Measurements from ENCODE around the gene SH3GL1.

Gene SH3GL1

DNA sequence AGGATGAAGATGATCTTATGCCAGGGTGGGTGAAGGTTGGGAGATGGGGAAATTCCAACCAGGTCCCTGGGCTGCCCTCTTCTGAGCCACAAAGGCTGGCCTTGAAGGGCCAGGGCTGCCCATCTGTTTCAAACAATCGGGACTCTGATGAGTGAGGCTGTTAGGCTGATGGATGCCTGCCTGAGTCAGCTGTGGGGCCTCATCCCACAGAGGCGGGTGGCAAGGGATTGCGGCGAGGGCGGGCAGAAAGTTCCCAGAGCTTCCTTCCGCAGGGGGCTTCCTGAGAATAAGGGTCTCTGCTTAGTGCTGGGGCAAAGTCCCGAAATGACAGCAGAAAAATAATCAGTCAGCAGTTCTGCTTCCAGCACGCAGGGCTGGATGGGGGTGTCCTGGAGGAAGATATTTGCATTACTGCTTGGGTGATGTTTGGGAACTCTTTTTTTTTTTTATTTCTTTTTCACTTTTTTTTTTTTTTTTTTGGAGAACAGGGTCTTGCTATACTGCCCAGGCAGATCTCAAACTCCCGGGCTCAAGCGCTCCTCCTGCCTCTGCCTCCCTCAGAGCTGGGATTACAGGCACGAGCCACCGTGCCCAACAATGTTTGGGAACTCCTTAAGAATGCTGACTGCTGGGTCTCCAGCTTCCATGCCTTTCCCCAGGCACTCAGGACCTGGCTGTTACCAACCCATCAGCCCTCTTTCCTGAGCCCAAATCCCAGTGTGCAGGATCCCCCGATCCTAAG is 14.1 kb downstream of the SH3GL1 start:
- no peak overlapping the region for H4K8ac ChIP-seq (ENCODE audit: low read length)
- H2BK120ac ChIP-seq (ENCODE audit: low read depth, low read length): no peak overlapping the region
- H3K36me3 ChIP-seq (ENCODE audit: control insufficient read depth in 1 of 2, insufficient read depth in 2 of 2, low read depth in 1 of 2, low read length in 2 of 2): peaks cover 39 to 46% of the 10 kb centered on the region in 2 experiments
- H3K79me1 ChIP-seq (replicated peaks; ENCODE audit: low read length, poor library complexity, severe bottlenecking): peaks cover 9% of the 10 kb centered on the region
- no peak overlapping the region for H2BK5ac ChIP-seq (ENCODE audit: low read depth, low read length, poor library complexity, severe bottlenecking)
- H3K4me3 ChIP-seq (ENCODE audit: insufficient read depth in 1 of 2, low read depth in 1 of 2, low read length in 2 of 2): no peak overlapping the region
- H3K27me3 ChIP-seq (ENCODE audit: control insufficient read depth in 1 of 2, insufficient read depth in 1 of 2, low read length in 2 of 2): no peaks in the 10 kb centered on the region
- 81% methylated on average over 12 of the region's 13 CpGs for WGBS
- H2BK12ac ChIP-seq (ENCODE audit: low read length in 2 of 2): no peak overlapping the region
- H3K9me3 ChIP-seq (ENCODE audit: control insufficient read depth, low read length): no peaks in the 10 kb centered on the region
- no peak overlapping the region for H3K23ac ChIP-seq (ENCODE audit: low read length in 2 of 2)
- no peak overlapping the region for H3K4ac ChIP-seq (ENCODE audit: low read depth in 1 of 2, low read length in 2 of 2)
- H3K4me2 ChIP-seq (ENCODE audit: low read length, poor library complexity, severe bottlenecking): peak overlapping the region; percentile 2
- peaks cover 51% of the 10 kb centered on the region for H3K4me1 ChIP-seq (ENCODE audit: control insufficient read depth, insufficient read depth, low read depth, low read length)
- no peak overlapping the region for H3K18ac ChIP-seq (ENCODE audit: low read depth in 1 of 2, low read length in 2 of 2)
- no peak overlapping the region for H2AK5ac ChIP-seq (ENCODE audit: low read length, severe bottlenecking)
- H3K27ac ChIP-seq (ENCODE audit: low read length, poor library complexity, severe bottlenecking): peak overlapping the region; percentile 85
- DNase-seq: no peak
- H3K9ac ChIP-seq (ENCODE audit: low read length): peak overlapping the region; percentile 33
- no peak overlapping the region for H2BK15ac ChIP-seq (ENCODE audit: low read depth, poor library complexity, severe bottlenecking)
- H2AFZ ChIP-seq (ENCODE audit: low read depth, low read length): no peak overlapping the region
- H3K14ac ChIP-seq (ENCODE audit: low read length in 2 of 2): no peak overlapping the region
- H4K91ac ChIP-seq (ENCODE audit: low read length): no peak overlapping the region

DNA sequence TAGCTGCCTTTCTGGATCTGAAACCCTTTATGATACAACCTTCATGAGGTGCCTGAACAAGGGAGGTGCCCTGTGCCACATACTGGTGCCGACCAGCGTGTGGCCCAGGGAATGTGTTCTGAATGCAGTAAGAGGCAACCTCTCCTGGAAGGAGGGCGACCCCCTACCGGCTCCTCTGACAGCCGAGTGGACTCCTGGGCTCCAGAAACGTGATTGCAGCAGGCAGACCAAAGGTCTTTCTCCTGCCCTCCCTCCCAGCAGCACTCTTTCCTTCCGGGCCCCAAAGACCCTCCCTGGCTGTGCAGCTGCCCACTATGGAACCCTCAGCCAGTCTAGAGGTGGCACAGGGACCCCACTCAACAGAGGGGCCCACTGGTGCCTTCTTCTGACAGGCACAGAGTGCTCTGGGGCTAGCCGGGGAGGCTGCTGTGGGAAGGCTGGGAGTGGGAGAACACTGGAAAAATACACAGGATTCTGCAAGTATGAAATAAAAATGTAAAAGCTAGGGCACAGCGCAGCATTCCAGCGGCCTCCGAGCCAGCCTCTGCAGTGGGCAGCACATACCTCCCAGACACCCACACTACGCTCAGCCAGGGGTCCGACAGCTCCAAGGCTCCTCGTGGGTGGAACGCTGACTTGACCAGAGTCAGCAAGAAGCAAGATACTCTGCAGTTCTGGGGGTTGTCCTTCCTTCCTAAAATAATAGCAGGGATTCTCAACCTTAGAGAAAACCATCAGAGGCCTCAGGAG is 14.9 kb downstream of the SH3GL1 start:
- H3K9me3 ChIP-seq (ENCODE audit: control insufficient read depth, low read length): no peaks in the 10 kb centered on the region
- H3K4ac ChIP-seq (ENCODE audit: low read depth in 1 of 2, low read length in 2 of 2): no peak overlapping the region
- peaks cover 39 to 46% of the 10 kb centered on the region in 2 experiments for H3K36me3 ChIP-seq (ENCODE audit: control insufficient read depth in 1 of 2, insufficient read depth in 2 of 2, low read depth in 1 of 2, low read length in 2 of 2)
- H2AFZ ChIP-seq (ENCODE audit: low read depth, low read length): no peak overlapping the region
- no peak overlapping the region for H2BK15ac ChIP-seq (ENCODE audit: low read depth, poor library complexity, severe bottlenecking)
- H3K14ac ChIP-seq (ENCODE audit: low read length in 2 of 2): no peak overlapping the region
- H3K27ac ChIP-seq (ENCODE audit: low read length, poor library complexity, severe bottlenecking): peak overlapping the region; percentile 85
- peak overlapping the region in 1 of 2 experiments; percentile 27 for H3K23ac ChIP-seq (ENCODE audit: low read length in 2 of 2)
- H3K4me2 ChIP-seq (ENCODE audit: low read length, poor library complexity, severe bottlenecking): peak overlapping the region; percentile 2
- no peak overlapping the region for H4K91ac ChIP-seq (ENCODE audit: low read length)
- H3K18ac ChIP-seq (ENCODE audit: low read depth in 1 of 2, low read length in 2 of 2): no peak overlapping the region
- H3K27me3 ChIP-seq (ENCODE audit: control insufficient read depth in 1 of 2, insufficient read depth in 1 of 2, low read length in 2 of 2): no peaks in the 10 kb centered on the region
- H3K79me1 ChIP-seq (replicated peaks; ENCODE audit: low read length, poor library complexity, severe bottlenecking): peaks cover 9% of the 10 kb centered on the region
- 90% methylated on average over 13 of the region's 15 CpGs for WGBS
- DNase-seq: no peak
- H2AK5ac ChIP-seq (ENCODE audit: low read length, severe bottlenecking): peak overlapping the region; percentile 77
- H2BK5ac ChIP-seq (ENCODE audit: low read depth, low read length, poor library complexity, severe bottlenecking): no peak overlapping the region
- H4K8ac ChIP-seq (ENCODE audit: low read length): no peak overlapping the region
- no peak overlapping the region for H3K4me3 ChIP-seq (ENCODE audit: insufficient read depth in 1 of 2, low read depth in 1 of 2, low read length in 2 of 2)
- H2BK12ac ChIP-seq (ENCODE audit: low read length in 2 of 2): no peak overlapping the region
- H3K4me1 ChIP-seq (ENCODE audit: control insufficient read depth, insufficient read depth, low read depth, low read length): peaks cover 45% of the 10 kb centered on the region
- no peak overlapping the region for H2BK120ac ChIP-seq (ENCODE audit: low read depth, low read length)
- H3K9ac ChIP-seq (ENCODE audit: low read length): peak overlapping the region; percentile 33

DNA sequence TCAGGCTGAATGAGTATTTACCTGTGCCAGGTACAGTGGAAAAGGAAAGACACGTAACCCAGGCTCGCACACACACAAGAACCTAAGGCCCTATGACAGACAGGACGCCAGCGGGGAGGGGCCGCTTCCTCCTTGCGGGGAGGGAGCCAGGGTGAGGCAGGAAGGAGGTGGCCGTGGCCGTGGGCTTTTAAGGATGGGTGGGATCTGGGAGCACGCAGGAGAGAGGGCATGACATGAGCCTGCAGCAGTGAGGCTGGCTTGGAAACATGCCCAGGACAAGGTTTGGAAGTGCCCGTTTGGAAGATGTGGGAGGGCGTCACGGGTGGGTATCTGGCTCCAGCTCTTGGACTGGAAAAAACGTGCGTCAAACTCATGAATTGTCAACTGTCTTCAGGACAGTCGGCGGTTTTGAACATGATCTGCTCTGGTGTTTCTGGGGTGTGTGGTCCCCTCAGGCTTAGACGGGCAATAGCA is 20.1 kb downstream of the SH3GL1 start:
- H3K79me1 ChIP-seq (replicated peaks; ENCODE audit: low read length, poor library complexity, severe bottlenecking): peaks cover 10% of the 10 kb centered on the region
- WGBS: 89% methylated on average over 17 of the region's 17 CpGs
- no peak overlapping the region for H3K4me2 ChIP-seq (ENCODE audit: low read length, poor library complexity, severe bottlenecking)
- H2BK5ac ChIP-seq (ENCODE audit: low read depth, low read length, poor library complexity, severe bottlenecking): no peak overlapping the region
- H4K8ac ChIP-seq (ENCODE audit: low read length): no peak overlapping the region
- H2AK5ac ChIP-seq (ENCODE audit: low read length, severe bottlenecking): no peak overlapping the region
- no peak overlapping the region for H3K18ac ChIP-seq (ENCODE audit: low read depth in 1 of 2, low read length in 2 of 2)
- H3K14ac ChIP-seq (ENCODE audit: low read length in 2 of 2): no peak overlapping the region
- no peaks in the 10 kb centered on the region for H3K9me3 ChIP-seq (ENCODE audit: control insufficient read depth, low read length)
- no peak overlapping the region for H3K23ac ChIP-seq (ENCODE audit: low read length in 2 of 2)
- H3K27me3 ChIP-seq (ENCODE audit: control insufficient read depth in 1 of 2, insufficient read depth in 1 of 2, low read length in 2 of 2): no peaks in the 10 kb centered on the region
- no peak overlapping the region for H2BK120ac ChIP-seq (ENCODE audit: low read depth, low read length)
- H3K27ac ChIP-seq (ENCODE audit: low read length, poor library complexity, severe bottlenecking): no peak overlapping the region
- no peak overlapping the region for H2BK12ac ChIP-seq (ENCODE audit: low read length in 2 of 2)
- DNase-seq: no peak
- no peak overlapping the region for H2BK15ac ChIP-seq (ENCODE audit: low read depth, poor library complexity, severe bottlenecking)
- H2AFZ ChIP-seq (ENCODE audit: low read depth, low read length): no peak overlapping the region
- H4K91ac ChIP-seq (ENCODE audit: low read length): no peak overlapping the region
- H3K4me1 ChIP-seq (ENCODE audit: control insufficient read depth, insufficient read depth, low read depth, low read length): peaks cover 58% of the 10 kb centered on the region
- no peak overlapping the region for H3K4ac ChIP-seq (ENCODE audit: low read depth in 1 of 2, low read length in 2 of 2)
- no peak overlapping the region for H3K9ac ChIP-seq (ENCODE audit: low read length)
- H3K36me3 ChIP-seq (ENCODE audit: control insufficient read depth in 1 of 2, insufficient read depth in 2 of 2, low read depth in 1 of 2, low read length in 2 of 2): peaks cover 20 to 43% of the 10 kb centered on the region in 2 experiments
- no peak overlapping the region for H3K4me3 ChIP-seq (ENCODE audit: insufficient read depth in 1 of 2, low read depth in 1 of 2, low read length in 2 of 2)

All from mesenchymal stem cell (in vitro differentiated cells and primary cell).